Activated T-helper 2 cell treated with anti-CD3 and anti-CD28 coated beads, Interferon-gamma antibody, Interleukin-2, Interleukin-4, amounts not matched to agents 10 μg/mL and 5 μg/mL and 100 μg/mL, durations not matched to agents 14 hours and 24 hours and 36 hours (primary cell): ENCODE measurements around the gene ANKRD30A. TPM values are rescaled to one million over a fixed set of nuclear protein-coding genes. Genes with fewer than 3 reads are reported as not detected.
"Not testable (repeated sequence)": the region's sequence is repeated elsewhere in the genome, so short reads cannot be mapped to it uniquely, and the experiment has no call there.

Experiments
- DNase-seq: peaks from one replicate; pipeline ENCODE4 v3.0.0; 2021; ENCODE audit warnings: low spot score
- H3K27ac Mint-ChIP-seq: one replicate; pipeline ENCODE4 v1.8.0; 2021; ENCODE audit warnings: mixed read lengths
- H3K27me3 Mint-ChIP-seq: one replicate; pipeline ENCODE4 v1.8.0; 2021; ENCODE audit warnings: low read depth, mixed read lengths
- H3K36me3 Mint-ChIP-seq: one replicate; pipeline ENCODE4 v1.8.0; 2021; ENCODE audit warnings: low read depth, mixed read lengths
- H3K4me1 Mint-ChIP-seq: one replicate; pipeline ENCODE4 v1.8.0; 2021; ENCODE audit warnings: low read depth, mixed read lengths
- H3K4me3 Mint-ChIP-seq: one replicate; pipeline ENCODE4 v1.8.0; 2021; ENCODE audit warnings: low read depth, mild to moderate bottlenecking, moderate library complexity, mixed read lengths
- H3K9me3 Mint-ChIP-seq: one replicate; pipeline ENCODE4 v1.8.0; 2021; ENCODE audit warnings: mixed read lengths
- intact Hi-C: fragments of 100-400 bp; cut with micrococcal nuclease; formaldehyde crosslinking; loops from one replicate; pipeline ENCODE4 v1.15.1; 2023
- total RNA-seq: library from RNA; stranded (reverse); gene quantifications from 2 replicates; pipeline ENCODE4 v1.2.3, GENCODE V29; 2022

Gene ANKRD30A, protein sequence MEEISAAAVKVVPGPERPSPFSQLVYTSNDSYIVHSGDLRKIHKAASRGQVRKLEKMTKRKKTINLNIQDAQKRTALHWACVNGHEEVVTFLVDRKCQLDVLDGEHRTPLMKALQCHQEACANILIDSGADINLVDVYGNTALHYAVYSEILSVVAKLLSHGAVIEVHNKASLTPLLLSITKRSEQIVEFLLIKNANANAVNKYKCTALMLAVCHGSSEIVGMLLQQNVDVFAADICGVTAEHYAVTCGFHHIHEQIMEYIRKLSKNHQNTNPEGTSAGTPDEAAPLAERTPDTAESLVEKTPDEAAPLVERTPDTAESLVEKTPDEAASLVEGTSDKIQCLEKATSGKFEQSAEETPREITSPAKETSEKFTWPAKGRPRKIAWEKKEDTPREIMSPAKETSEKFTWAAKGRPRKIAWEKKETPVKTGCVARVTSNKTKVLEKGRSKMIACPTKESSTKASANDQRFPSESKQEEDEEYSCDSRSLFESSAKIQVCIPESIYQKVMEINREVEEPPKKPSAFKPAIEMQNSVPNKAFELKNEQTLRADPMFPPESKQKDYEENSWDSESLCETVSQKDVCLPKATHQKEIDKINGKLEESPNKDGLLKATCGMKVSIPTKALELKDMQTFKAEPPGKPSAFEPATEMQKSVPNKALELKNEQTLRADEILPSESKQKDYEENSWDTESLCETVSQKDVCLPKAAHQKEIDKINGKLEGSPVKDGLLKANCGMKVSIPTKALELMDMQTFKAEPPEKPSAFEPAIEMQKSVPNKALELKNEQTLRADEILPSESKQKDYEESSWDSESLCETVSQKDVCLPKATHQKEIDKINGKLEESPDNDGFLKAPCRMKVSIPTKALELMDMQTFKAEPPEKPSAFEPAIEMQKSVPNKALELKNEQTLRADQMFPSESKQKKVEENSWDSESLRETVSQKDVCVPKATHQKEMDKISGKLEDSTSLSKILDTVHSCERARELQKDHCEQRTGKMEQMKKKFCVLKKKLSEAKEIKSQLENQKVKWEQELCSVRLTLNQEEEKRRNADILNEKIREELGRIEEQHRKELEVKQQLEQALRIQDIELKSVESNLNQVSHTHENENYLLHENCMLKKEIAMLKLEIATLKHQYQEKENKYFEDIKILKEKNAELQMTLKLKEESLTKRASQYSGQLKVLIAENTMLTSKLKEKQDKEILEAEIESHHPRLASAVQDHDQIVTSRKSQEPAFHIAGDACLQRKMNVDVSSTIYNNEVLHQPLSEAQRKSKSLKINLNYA (N-terminal part only)
- not detected in 2 replicates for total RNA-seq

GRCh38 chr10:37125191-37125732, at the start of gene ANKRD30A:
Gene ANKRD30A (plus strand): TSS chr10:37125598. CDS start chr10:37125788, 190 bp downstream.
- no peak within 1 kb of the TSS for H3K27ac Mint-ChIP-seq
- no peak within 1 kb of the TSS for H3K4me3 Mint-ChIP-seq
- DNase-seq: no peak
- H3K9me3 Mint-ChIP-seq: peaks cover 21% of the 10 kb centered on the region
- no peaks in the 10 kb centered on the region for H3K4me1 Mint-ChIP-seq
- H3K36me3 Mint-ChIP-seq: no peaks in the 10 kb centered on the region
- intact Hi-C loops: no loop called here
- no peaks in the 10 kb centered on the region for H3K27me3 Mint-ChIP-seq

GRCh38 chr10:37076083-37076482, 49.3 kb upstream of the ANKRD30A start:
- H3K36me3 Mint-ChIP-seq, DNase-seq, intact Hi-C loops, H3K4me3 Mint-ChIP-seq, H3K27me3 Mint-ChIP-seq, H3K4me1 Mint-ChIP-seq, H3K27ac Mint-ChIP-seq: not testable (repeated sequence)
- peaks cover 21% of the 10 kb centered on the region for H3K9me3 Mint-ChIP-seq

DNA sequence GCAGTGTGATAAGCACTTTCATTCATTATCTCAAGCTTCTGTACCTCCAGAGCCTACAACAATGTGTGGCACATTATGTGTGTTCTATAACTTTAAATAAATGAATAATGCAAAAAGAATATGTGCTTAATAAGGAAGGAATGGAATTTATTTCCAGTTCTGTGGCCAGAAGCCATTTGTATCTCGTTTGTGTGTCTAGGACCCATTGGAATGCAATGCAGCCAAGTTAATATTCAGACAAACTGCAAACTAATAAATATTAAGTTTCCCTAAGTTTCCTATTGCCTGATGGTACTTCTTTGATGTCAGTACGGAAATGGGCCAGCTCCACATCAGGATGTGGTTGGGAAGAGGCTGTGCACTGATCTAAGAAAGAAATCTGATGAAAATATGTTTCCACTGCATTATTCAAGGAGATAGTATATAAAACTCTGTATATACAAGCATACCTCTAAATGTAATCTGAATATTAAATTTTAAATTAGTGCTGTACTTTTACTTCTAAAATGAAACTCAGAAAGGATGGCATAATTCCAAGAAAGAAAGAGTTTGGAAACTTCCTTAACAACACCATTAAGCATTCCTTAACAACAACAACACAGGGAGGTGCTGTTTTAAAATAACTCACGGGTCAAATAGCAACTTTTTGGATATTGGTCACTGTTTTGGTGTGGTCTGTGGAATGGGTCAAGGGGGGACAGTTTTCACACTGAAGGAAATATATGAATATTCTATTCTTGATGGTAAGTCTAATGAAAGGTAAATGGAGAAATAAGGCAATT, 29.4 kb upstream of the ANKRD30A start:
- no peak overlapping the region for H3K27ac Mint-ChIP-seq
- intact Hi-C loops: no loop called here
- no peaks in the 10 kb centered on the region for H3K36me3 Mint-ChIP-seq
- H3K4me1 Mint-ChIP-seq: no peaks in the 10 kb centered on the region
- H3K9me3 Mint-ChIP-seq: peaks cover 55% of the 10 kb centered on the region
- H3K27me3 Mint-ChIP-seq: no peaks in the 10 kb centered on the region
- H3K4me3 Mint-ChIP-seq: no peak overlapping the region
- no peak for DNase-seq

DNA sequence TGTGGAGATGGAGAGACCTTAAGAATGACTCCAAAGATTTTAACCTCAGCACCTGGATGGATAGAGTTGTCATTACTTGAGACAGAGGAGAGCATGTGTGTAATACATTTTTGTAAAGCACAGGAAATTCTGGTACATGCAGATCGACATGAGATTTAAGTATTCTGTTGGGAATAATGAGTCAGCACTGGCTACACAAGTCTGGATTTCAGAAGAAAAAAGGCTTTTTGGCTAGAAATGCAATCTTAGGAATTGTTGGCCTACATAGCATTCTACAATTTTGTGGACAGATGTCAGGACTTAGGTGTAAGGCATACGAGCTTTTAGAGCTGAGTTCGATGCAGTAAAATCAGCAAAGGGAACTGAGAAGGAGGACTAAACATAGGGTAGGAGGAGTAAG, 24.1 kb upstream of the ANKRD30A start:
- intact Hi-C loops: no loop called here
- DNase-seq: no peak
- Mint-ChIP-seq H3K27me3 (no peaks in the 10 kb centered on the region), H3K4me3 (no peak overlapping the region), H3K27ac (no peak overlapping the region), H3K4me1 (no peaks in the 10 kb centered on the region), H3K9me3 (peaks cover 59% of the 10 kb centered on the region), H3K36me3 (no peaks in the 10 kb centered on the region)

DNA sequence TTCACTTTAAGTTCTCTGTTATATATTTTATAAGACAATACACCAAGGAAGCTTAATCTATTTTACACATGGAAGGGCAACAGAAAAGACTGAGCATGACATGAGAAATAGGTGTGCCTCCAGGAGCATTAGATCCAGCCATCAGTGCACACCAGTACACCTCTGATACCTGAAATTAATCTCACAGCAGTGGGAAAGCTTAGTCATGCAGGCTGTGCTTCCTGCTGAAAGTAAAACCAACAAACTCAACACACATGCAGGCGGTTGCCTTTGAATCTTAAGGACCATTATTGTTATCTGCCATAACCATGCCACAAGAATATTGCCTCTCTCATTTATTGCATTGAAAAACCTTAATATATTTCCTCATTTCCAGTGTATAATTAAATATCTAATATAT, 16.4 kb upstream of the ANKRD30A start:
- no peak for DNase-seq
- H3K27ac Mint-ChIP-seq: no peak overlapping the region
- H3K27me3 Mint-ChIP-seq: no peaks in the 10 kb centered on the region
- peaks cover 47% of the 10 kb centered on the region for H3K9me3 Mint-ChIP-seq
- H3K4me3 Mint-ChIP-seq: no peak overlapping the region
- H3K4me1 Mint-ChIP-seq: no peaks in the 10 kb centered on the region
- H3K36me3 Mint-ChIP-seq: no peaks in the 10 kb centered on the region
- intact Hi-C loops: no loop called here

GRCh38 chr10:37124532-37124931, 866 bp upstream of the ANKRD30A start:
- Mint-ChIP-seq H3K4me1 (no peaks in the 10 kb centered on the region), H3K27ac (no peak overlapping the region), H3K9me3 (peaks cover 17% of the 10 kb centered on the region), H3K4me3 (no peak overlapping the region), H3K27me3 (no peaks in the 10 kb centered on the region), H3K36me3 (no peaks in the 10 kb centered on the region)
- intact Hi-C loops: no loop called here
- DNase-seq: no peak

GRCh38 chr10:37125921-37126320, 523 bp downstream of the ANKRD30A start:
- intact Hi-C loops: no loop called here
- H3K36me3 Mint-ChIP-seq: no peaks in the 10 kb centered on the region

DNA sequence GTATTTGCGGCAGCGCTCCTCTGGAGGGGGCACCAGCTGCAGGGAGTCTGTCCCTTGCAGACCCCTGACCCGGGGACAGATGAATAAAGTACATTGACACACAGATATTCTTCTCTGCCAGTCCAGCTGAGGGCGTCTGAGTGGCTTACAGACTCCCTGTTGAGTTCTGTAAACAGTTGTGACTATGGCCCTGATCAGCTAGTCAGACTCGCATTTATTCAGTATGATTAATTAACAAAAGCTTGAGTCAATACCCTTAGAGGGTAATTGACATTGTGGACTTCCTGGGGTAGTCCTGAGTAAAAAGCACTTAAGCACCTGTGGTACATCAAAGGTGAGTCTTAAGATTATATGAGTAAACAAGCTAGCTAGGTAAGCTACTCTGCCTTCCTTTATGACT, 21.0 kb downstream of the ANKRD30A start:
- no peak overlapping the region for H3K4me3 Mint-ChIP-seq
- no peak for DNase-seq
- H3K36me3 Mint-ChIP-seq: no peaks in the 10 kb centered on the region
- no peaks in the 10 kb centered on the region for H3K27me3 Mint-ChIP-seq
- no peak overlapping the region for H3K27ac Mint-ChIP-seq
- no peaks in the 10 kb centered on the region for H3K4me1 Mint-ChIP-seq
- H3K9me3 Mint-ChIP-seq: peaks cover 33% of the 10 kb centered on the region
- intact Hi-C loops: no loop called here

More at GRCh38 chr10:37125921-37126320, 523 bp downstream of the ANKRD30A start:
- DNase-seq: no peak
- no peak overlapping the region for H3K4me3 Mint-ChIP-seq
- peaks cover 21% of the 10 kb centered on the region for H3K9me3 Mint-ChIP-seq
- H3K4me1 Mint-ChIP-seq: no peaks in the 10 kb centered on the region
- H3K27me3 Mint-ChIP-seq: no peaks in the 10 kb centered on the region
- no peak overlapping the region for H3K27ac Mint-ChIP-seq

DNA sequence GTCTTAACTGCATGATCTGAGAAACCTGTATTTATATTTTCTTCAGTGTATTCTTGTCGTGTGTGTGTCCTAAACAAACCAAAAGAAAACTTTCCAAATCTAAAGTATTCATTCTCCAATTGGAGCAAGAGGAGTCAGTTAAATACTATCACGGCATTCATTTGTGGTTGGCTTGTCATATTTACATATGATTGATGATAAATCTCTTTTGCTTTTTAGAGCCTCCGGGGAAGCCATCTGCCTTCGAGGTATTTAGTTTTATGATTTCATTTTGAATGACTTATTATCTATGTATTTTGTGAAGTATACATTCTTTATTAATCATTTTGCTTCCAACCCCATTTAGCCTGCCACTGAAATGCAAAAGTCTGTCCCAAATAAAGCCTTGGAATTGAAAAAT, 37.0 kb downstream of the ANKRD30A start:
- H3K27ac Mint-ChIP-seq, H3K4me3 Mint-ChIP-seq, H3K36me3 Mint-ChIP-seq, H3K4me1 Mint-ChIP-seq, DNase-seq, H3K27me3 Mint-ChIP-seq, intact Hi-C loops: not testable (repeated sequence)
- H3K9me3 Mint-ChIP-seq: peaks cover 23% of the 10 kb centered on the region

DNA sequence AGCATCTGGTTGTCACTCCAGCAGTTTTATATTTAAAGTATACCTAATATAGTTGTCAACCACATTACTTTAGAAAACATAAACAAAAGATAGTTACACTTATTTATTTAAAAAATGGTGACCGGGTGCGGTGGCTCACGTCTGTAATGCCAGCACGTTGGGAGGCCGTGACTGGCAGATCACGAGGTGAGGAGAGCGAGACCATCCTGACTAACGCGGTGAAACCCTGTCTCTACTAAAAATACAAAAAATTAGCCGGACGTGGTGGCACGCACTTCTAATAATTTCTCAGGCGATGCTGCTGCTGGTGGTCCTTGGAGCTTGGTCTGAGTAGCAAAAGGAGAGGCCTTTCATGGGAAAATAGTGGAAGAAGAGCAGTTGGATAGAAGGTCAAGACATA, 46.5 kb downstream of the ANKRD30A start:
- H3K36me3 Mint-ChIP-seq, H3K4me3 Mint-ChIP-seq, DNase-seq, H3K4me1 Mint-ChIP-seq, H3K9me3 Mint-ChIP-seq, intact Hi-C loops, H3K27me3 Mint-ChIP-seq, H3K27ac Mint-ChIP-seq: not testable (repeated sequence)

DNA sequence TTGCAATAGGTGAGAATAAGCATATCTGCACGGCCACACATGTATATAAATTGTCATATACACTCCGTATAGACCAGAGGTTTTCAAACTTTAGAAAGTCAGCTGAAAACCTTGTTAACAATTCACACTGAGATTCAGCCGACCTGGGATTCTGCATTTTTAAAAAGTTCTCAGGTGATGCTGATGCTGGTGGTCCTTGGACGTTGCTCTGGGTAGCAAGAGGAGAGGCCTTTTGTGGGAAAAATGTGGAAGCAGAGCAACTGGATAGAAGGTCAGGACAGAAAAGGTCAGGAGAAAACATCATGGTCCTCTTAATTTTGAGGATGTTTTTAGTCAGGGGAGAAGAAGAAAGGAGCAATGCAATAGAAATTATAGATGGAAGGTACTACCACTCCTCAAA, 52.9 kb downstream of the ANKRD30A start:
- H3K36me3 Mint-ChIP-seq, DNase-seq, H3K27ac Mint-ChIP-seq, intact Hi-C loops, H3K27me3 Mint-ChIP-seq, H3K4me3 Mint-ChIP-seq, H3K4me1 Mint-ChIP-seq: not testable (repeated sequence)
- peaks cover 14% of the 10 kb centered on the region for H3K9me3 Mint-ChIP-seq

DNA sequence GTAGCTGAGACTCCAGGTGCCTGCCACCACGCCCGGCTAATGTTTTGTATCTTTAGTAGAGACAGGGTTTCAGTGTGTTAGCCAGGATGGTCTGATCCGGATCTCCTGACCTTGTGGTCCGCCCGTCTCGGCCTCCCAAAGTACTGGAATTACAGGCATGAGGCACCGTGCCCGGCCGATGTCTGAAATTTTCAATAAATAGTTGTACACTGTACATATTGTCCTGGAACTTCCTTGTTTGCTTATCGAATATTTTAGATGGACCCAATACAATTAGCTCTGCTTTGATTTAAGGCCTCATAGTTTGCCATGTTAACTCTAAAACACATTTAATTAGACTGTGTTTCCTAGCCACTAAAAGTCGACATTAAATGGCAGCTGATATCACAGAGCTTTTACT, 57.3 kb downstream of the ANKRD30A start:
- H3K4me1 Mint-ChIP-seq, H3K36me3 Mint-ChIP-seq, H3K4me3 Mint-ChIP-seq, H3K27me3 Mint-ChIP-seq, H3K27ac Mint-ChIP-seq, DNase-seq, intact Hi-C loops: not testable (repeated sequence)
- H3K9me3 Mint-ChIP-seq: peaks cover 14% of the 10 kb centered on the region
